Heart left ventricle (tissue), 16 donors: ENCODE results near the gene PDE7B. TPM values are rescaled to one million over a fixed set of nuclear protein-coding genes. Genes with fewer than 3 reads are reported as not detected.

Source experiments
- ATAC-seq, 4 donors: fragments of 200-7000 bp; cut with Tn5 transposase; one replicate each; pipeline ENCODE4 v1.9.1; 2020 to 2022; ENCODE audit warnings: moderate library complexity in 4 of 4, mild to moderate bottlenecking in 3 of 4, moderate number of reproducible peaks in 1 of 4
- DNase-seq, 5 donors: peaks; one replicate each; pipeline ENCODE4 v3.0.0-alpha.2; 2020
- H3K27ac ChIP-seq, 12 donors: fragments of 200-600 bp; sonication (generic) in 4 of 12; one replicate each; pipeline versions ENCODE4 v1.5.0 to v1.8.0; 2016 to 2022; ENCODE audit warnings: mild to moderate bottlenecking in 2 of 12
- H3K27me3 ChIP-seq, 9 donors: fragments of 200-600 bp; sonication (generic) in 2 of 9; one replicate each; pipeline versions ENCODE4 v1.5.1 to v1.8.0; 2016 to 2022; ENCODE audit warnings: mild to moderate bottlenecking in 3 of 9
- H3K36me3 ChIP-seq, 9 donors: fragments of 200-600 bp; sonication (generic) in 2 of 9; one replicate each; pipeline versions ENCODE4 v1.5.0 to v1.8.0; 2018 to 2022; ENCODE audit warnings: mild to moderate bottlenecking in 2 of 9
- H3K4me1 ChIP-seq, 12 donors: fragments of 200-600 bp; sonication (generic) in 4 of 12; one replicate each; pipeline versions ENCODE4 v1.5.0 to v1.8.0; 2016 to 2022; ENCODE audit warnings: mild to moderate bottlenecking in 3 of 12
- H3K4me3 ChIP-seq, 12 donors: fragments of 200-600 bp; sonication (generic) in 4 of 12; one replicate each; pipeline versions ENCODE4 v1.5.0 to v1.8.0; 2017 to 2022; ENCODE audit warnings: mild to moderate bottlenecking in 9 of 12, moderate library complexity in 4 of 12
- H3K9me3 ChIP-seq, 12 donors: fragments of 200-600 bp; sonication (generic) in 4 of 12; one replicate each; pipeline versions ENCODE4 v1.5.0 to v1.8.0; 2016 to 2022; ENCODE audit warnings: mild to moderate bottlenecking in 1 of 12
- POLR2A ChIP-seq, 2 donors: fragments of 450-650 bp; IDR thresholded peaks; one replicate each; pipeline ENCODE4 v1.6.1; 2017; ENCODE audit warnings: antibody characterized with exemption in 2 of 2, mild to moderate bottlenecking in 2 of 2, moderate library complexity in 2 of 2
- WGBS, 4 donors: extraction: QIAGEN DNeasy Blood & Tissue Kit in 2 of 4; methylation state at CpG; one replicate each; pipeline versions ENCODE4 v1.1.5 to v1.1.7; 2013 to 2018; 5-methylcytosine and 5-hydroxymethylcytosine counted together
- intact Hi-C, 10 donors: fragments of 100-400 bp; cut with DNase I; formaldehyde crosslinking; loops; one replicate each; pipeline versions ENCODE4 v1.11.1 to v1.14.2; 2022
- polyA plus RNA-seq, 2 donors: library from polyadenylated mRNA; stranded (reverse); fragments of 200-250 nt; gene quantifications; one replicate each; pipeline ENCODE4 v1.2.3, GENCODE V29; 2013
- total RNA-seq, 9 donors: library from RNA; depleted of rRNA in 2 of 9; stranded (reverse); fragments of >200 nt in 2 of 9; fragmentation: NEBNext Ultra II Directional in 3 of 9; extraction: Animal tissue kit (Norgen Biotek cat#: 25700) in 3 of 9; gene quantifications; one replicate each; pipeline versions ENCODE4 v1.1.0 to v1.2.4, GENCODE V29; 2016 to 2023
- TF ChIP-seq, protein P1 (sequence below), 12 donors: fragments of 200-600 bp; sonication (generic) in 4 of 12; IDR thresholded peaks; one replicate each; pipeline versions ENCODE4 v1.5.0 to v1.8.0; 2018 to 2022; ENCODE audit warnings: antibody characterized with exemption in 12 of 12, mild to moderate bottlenecking in 5 of 12
- donor health status: ischemic (EF 13 %, LVEDD 7.1; RV severe dilation, severe dysfunction).
- donor health status: healthy with polysubstance abuse.
- donor health status: DM: no; HTN: yes; CAD: no.
- donor health status: DM: no; HTN: no; CAD: no.
- donor health status: ischemic (EF 25% LVEDD 6.9; RV normal size, moderate dysfunction).
- donor health status: ischemic (EF 25% LVEDD 5.7; RV mildly dilated, moderate dysfunction).
- donor health status: healthy.
- donor health status: DM: yes; HTN: yes; CAD: no.
- donor health status: ischemic (EF 35%, LVEDD 5.7; RV mildly dilated, moderate dysfunction).
- donor health status: nonischemic (EF 11% LVEDD 7.7; RV severe dilation, severe dysfunction).
- donor health status: DM: yes; HTN: yes; CAD: no.
- donor health status: PGD.
- donor health status: ischemic (EF 29% LVEDD 5.4; RV normal size, mild dysfunction).
- donor health status: nonischemic (EF 23%, LVEDD 6.1; RV moderate dilation, normal function).

PDE7B gene
- total and polyA plus RNA-seq, 11 donors = 4.4 to 29.1 (median 9.0) TPM

DNA sequence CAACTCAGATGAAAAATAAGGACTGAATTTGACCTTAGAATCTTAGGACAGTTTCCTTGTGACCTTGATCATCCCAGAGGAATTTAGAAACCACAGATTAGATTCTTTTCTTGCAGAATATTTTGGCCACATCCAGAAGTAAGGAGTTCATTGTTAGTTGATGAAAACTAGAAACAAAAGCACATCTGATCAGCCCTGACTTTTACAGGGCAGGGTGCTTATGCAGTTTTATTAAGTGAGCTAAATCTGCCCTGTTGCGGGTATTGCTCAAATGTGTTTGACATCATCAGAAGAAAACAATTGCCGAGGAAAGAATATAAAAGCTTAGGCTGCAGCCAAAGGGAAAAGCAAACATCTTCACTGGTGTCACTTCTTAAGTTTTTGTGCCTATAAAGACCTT lies 297.8 kb downstream of the PDE7B start:
- Histone ChIP-seq H3K4me1 (peaks cover 0 to 51% (median 12%) of the 10 kb centered on the region in 12 donors), H3K9me3 (no peaks in the 10 kb centered on the region), H3K36me3 (peaks cover 0 to 52% (median under 1%) of the 10 kb centered on the region in 9 donors), H3K4me3 (no peak overlapping the region), H3K27me3 (no peaks in the 10 kb centered on the region), H3K27ac (peak overlapping the region in 4 of 12 donors; percentile 1 to 53 (median 14))
- DNase-seq (no peak), ATAC-seq (no peak)
- WGBS, 4 donors = 73 to 87% (median 79%) methylated on average over 2 of the region's 2 CpGs
- TF ChIP-seq, protein P1, sequence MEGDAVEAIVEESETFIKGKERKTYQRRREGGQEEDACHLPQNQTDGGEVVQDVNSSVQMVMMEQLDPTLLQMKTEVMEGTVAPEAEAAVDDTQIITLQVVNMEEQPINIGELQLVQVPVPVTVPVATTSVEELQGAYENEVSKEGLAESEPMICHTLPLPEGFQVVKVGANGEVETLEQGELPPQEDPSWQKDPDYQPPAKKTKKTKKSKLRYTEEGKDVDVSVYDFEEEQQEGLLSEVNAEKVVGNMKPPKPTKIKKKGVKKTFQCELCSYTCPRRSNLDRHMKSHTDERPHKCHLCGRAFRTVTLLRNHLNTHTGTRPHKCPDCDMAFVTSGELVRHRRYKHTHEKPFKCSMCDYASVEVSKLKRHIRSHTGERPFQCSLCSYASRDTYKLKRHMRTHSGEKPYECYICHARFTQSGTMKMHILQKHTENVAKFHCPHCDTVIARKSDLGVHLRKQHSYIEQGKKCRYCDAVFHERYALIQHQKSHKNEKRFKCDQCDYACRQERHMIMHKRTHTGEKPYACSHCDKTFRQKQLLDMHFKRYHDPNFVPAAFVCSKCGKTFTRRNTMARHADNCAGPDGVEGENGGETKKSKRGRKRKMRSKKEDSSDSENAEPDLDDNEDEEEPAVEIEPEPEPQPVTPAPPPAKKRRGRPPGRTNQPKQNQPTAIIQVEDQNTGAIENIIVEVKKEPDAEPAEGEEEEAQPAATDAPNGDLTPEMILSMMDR (IDR thresholded peaks at IDR 0.05) = no peak
- intact Hi-C loops = loop anchor here in 2 of 10 donors (5.0 kb wide), 2 partner anchors 37 to 47 kb away; no protein-coding TSS in a partner anchor

DNA sequence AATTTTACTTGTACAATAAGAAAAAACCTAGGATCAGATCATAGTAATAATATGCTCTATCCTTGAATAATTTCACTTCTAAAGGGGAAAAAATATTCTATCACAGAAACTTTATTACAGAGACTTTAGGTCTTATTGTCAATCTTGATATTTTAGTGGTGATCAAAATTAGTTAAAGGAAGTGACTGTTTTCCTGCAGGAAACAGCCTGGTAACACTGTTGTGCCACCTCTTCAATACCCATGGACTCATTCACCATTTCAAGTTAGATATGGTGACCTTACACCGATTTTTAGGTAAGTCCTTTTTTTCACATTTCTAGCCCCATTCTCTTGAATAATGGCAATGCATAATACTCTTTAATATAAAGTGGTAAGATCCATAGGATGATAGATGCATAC lies 299.5 kb downstream of the PDE7B start:
- intact Hi-C loops = loop anchor here in 3 of 10 donors (10.0 kb wide), 2 partner anchors 46 to 116 kb away; no protein-coding TSS in a partner anchor
- Histone ChIP-seq H3K27ac (no peak overlapping the region), H3K36me3 (peaks cover 0 to 68% (median 12%) of the 10 kb centered on the region in 9 donors), H3K4me1 (peaks cover 0 to 46% (median 8%) of the 10 kb centered on the region in 12 donors), H3K9me3 (no peaks in the 10 kb centered on the region), H3K4me3 (no peak overlapping the region), H3K27me3 (no peaks in the 10 kb centered on the region)
- TF ChIP-seq POLR2A (IDR thresholded peaks at IDR 0.05) = no peak
- TF ChIP-seq, protein P1 (IDR thresholded peaks at IDR 0.05) = no peak
- DNase-seq (no peak), ATAC-seq (no peak)
- 77 to 88% (median 82%) methylated on average over 1 of the region's 1 CpG for WGBS, 4 donors

DNA sequence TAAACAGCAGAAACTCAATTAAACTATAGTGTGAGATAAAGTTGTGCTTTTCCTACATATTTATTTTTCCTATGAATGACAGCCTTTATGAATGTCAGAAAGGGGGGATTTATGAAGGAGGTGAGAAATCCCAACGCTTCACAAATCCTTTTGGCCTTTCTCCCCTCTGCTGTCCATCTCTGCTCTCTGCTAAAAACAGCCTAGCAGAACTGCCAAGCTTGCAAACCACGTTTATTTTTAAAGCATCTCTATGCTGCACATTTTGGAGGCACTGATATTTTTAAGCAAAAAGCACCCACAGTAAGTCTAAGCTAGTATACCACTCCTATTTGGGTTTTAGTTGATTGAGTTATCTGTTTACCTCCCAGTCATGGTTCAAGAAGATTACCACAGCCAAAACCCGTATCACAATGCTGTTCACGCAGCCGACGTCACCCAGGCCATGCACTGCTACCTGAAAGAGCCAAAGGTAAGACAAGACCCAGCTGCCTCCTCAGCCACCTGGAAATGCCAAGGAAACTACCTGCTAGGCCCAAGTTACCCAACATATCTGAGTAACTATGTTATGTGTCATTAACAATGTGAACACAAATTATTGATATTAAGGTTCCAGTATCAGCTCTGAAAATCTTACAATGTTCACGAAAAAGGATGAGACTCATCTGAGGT lies 302.3 kb downstream of the PDE7B start:
- Histone ChIP-seq H3K27me3 (no peaks in the 10 kb centered on the region), H3K36me3 (peaks cover 0 to 74% (median 18%) of the 10 kb centered on the region in 9 donors), H3K4me3 (no peak overlapping the region), H3K27ac (peak overlapping the region in 2 of 12 donors; percentile 1 to 40), H3K4me1 (peaks cover 0 to 31% (median 8%) of the 10 kb centered on the region in 12 donors), H3K9me3 (no peaks in the 10 kb centered on the region)
- DNase-seq = no peak
- 68 to 79% (median 72%) methylated on average over 7 of the region's 7 CpGs for WGBS, 4 donors
- ATAC-seq = peak in 1 of 4 donors; percentile 48
- TF ChIP-seq POLR2A (IDR thresholded peaks at IDR 0.05) = no peak
- TF ChIP-seq, protein P1 (IDR thresholded peaks at IDR 0.05) = peak in 2 of 12 donors; percentile 9 to 21
- intact Hi-C loops = loop anchor here in 3 of 10 donors (10.0 kb wide), 2 partner anchors 49 to 119 kb away; no protein-coding TSS in a partner anchor

DNA sequence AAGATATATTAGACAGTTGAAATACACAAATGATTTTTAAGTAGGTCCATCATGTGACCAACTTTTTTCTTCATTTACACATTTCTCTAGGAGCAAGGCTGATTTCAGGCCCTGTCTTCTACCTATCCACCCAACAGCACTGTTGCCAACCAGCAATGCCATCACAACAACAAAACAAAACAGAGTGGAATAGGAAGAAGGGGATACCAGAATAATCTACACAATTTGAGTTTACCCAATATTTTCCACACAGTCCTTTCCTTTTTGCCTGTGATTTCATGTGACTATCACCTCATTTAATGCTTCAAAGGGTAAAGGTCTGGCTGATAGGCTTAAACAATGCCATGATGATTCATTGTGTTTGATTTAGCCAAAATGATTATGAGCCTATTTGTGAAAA lies 303.7 kb downstream of the PDE7B start:
- Histone ChIP-seq H3K4me3 (no peak overlapping the region), H3K27me3 (no peaks in the 10 kb centered on the region), H3K9me3 (no peaks in the 10 kb centered on the region), H3K27ac (no peak overlapping the region), H3K4me1 (peaks cover 0 to 32% (median 7%) of the 10 kb centered on the region in 12 donors), H3K36me3 (peaks cover 0 to 65% (median 18%) of the 10 kb centered on the region in 9 donors)
- DNase-seq = no peak
- TF ChIP-seq, protein P1 (IDR thresholded peaks at IDR 0.05) = no peak
- TF ChIP-seq POLR2A (IDR thresholded peaks at IDR 0.05) = no peak
- intact Hi-C loops = loop anchor here in 4 of 10 donors (5.0 to 10.0 kb wide), 3 partner anchors 50 to 120 kb away; no protein-coding TSS in a partner anchor
- ATAC-seq = no peak
